NCI-H1436 treated with DMSO at 0.1 percent for 48 hours (cell line): Measurements from ENCODE around the gene SLC38A3.

Experiments used
- DNase-seq: peaks from one replicate; lab custom pipeline; 2025; lab: John Stamatoyannopoulos, UW

The SLC38A3 gene

GRCh38 chr3:50267280-50267913 lies 62.3 kb downstream of the SLC38A3 start:
- no peak for DNase-seq

GRCh38 chr3:50268276-50268675 lies 63.2 kb downstream of the SLC38A3 start:
- DNase-seq, result no peak

GRCh38 chr3:50268703-50269451 lies 63.8 kb downstream of the SLC38A3 start, which contains the start of gene SEMA3B:
TSS of gene SEMA3B (plus strand) at chr3:50269147. CDS start at chr3:50269241, 94 bp downstream.
- DNase-seq, result no peak

GRCh38 chr3:50269460-50269859 lies 64.4 kb downstream of the SLC38A3 start:
- no peak for DNase-seq

DNA sequence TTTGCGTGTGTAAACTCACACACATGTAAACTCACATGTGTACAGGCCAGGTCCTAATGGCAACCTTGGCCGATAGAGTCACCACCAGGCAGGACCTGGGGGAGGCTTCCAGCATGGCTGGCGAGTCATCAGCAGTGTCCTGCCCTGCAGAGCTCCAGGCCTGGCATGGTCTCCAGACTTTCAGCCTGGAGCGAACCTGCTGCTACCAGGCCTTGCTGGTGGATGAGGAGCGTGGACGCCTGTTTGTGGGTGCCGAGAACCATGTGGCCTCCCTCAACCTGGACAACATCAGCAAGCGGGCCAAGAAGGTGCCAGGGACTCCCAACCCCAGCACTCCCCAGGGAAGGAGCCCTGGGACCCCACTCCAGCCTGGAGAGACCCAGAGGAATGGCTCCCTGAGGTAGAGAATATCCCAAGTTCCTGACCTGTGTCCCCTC lies 64.9 kb downstream of the SLC38A3 start:
- no peak for DNase-seq

DNA sequence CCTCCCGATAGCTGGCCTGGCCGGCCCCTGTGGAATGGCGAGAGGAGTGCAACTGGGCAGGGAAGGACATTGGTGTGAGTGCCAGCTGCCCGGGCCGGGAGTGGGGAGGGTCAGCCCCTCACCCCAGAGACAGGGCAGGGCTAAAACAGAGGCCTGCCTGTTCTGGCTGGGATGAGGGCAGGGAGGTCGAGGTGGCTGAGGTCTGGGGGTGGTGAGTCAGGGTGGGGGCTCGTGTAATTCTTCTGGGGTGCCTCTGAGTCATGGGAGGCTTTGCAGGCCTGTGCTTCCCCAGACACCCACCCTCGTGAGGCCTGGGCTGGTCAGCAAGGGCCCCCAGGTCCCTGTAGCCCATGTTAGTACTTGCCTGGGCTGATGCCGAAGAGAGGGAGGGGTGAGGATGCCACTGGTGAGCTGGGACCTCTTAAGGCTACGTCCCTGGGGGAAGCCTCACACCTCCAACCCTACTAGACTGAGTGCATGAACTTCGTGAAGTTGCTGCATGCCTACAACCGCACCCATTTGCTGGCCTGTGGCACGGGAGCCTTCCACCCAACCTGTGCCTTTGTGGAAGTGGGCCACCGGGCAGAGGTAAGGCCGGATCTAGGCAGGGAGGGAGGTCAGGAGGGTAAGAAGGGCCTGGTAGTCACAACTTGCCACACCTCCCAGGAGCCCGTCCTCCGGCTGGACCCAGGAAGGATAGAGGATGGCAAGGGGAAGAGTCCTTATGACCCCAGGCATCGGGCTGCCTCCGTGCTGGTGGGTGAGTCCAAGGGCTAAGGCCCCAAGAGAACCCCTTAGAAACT lies 65.6 kb downstream of the SLC38A3 start:
- DNase-seq, result no peak
